Measurements from ENCODE around the gene CPN2.

DNA sequence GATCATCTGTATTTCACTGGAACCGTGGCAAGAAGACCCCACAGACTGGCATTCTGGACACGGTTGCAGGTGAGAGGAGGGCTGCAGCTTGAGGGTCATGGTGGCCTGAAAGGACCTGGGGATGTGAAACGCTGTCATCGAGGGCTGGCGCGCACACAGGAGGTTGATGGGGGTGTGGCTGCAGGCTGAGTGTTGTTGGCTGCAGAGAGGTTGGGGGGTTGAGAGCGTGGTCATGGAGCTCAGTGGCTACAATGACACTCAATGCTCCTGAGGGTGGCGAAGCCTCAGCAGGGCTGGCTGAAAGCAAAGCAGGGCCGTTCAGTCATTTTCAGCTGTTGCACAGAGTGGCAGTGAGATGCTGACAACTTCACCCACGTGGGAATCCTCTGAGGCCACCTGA is 21.0 kb downstream of the CPN2 start:
- TF ChIP-seq SUZ12 (IDR thresholded peaks at IDR 0.05) (no peak), FOXK2 (IDR thresholded peaks at IDR 0.05) (no peak), SP1 (IDR thresholded peaks at IDR 0.05) (no peak), FOXM1 (IDR thresholded peaks at IDR 0.05; ENCODE audit: borderline replicate concordance) (no peak), FOXA1 (IDR thresholded peaks at IDR 0.05) (no peak), L3MBTL2 (conservative IDR thresholded peaks at IDR 0.05) (no peak), CTBP1 (IDR thresholded peaks at IDR 0.05; ENCODE audit: borderline replicate concordance) (no peak), LEF1 (IDR thresholded peaks at IDR 0.05; ENCODE audit: borderline replicate concordance) (no peak), HDGF (IDR thresholded peaks at IDR 0.05; ENCODE audit: borderline replicate concordance) (no peak)
- TF ChIP-seq, protein P1, sequence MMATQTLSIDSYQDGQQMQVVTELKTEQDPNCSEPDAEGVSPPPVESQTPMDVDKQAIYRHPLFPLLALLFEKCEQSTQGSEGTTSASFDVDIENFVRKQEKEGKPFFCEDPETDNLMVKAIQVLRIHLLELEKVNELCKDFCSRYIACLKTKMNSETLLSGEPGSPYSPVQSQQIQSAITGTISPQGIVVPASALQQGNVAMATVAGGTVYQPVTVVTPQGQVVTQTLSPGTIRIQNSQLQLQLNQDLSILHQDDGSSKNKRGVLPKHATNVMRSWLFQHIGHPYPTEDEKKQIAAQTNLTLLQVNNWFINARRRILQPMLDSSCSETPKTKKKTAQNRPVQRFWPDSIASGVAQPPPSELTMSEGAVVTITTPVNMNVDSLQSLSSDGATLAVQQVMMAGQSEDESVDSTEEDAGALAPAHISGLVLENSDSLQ (IDR thresholded peaks at IDR 0.05), result no peak

Data from HEK293T (cell line).